Lower leg skin (tissue), 3 donors: ENCODE results near the gene ACTMAP.

ENCODE experiments used
- CTCF ChIP-seq, 3 donors: fragments of 450-650 bp; IDR thresholded peaks; one replicate each; pipeline ENCODE4 v1.5.1; 2016; ENCODE audit warnings: antibody characterized with exemption in 3 of 3, mild to moderate bottlenecking in 3 of 3, moderate library complexity in 2 of 3
- POLR2A ChIP-seq, 2 donors: fragments of 450-650 bp; IDR thresholded peaks; one replicate each; pipeline ENCODE4 v1.6.1; 2016 to 2017; ENCODE audit warnings: antibody characterized with exemption in 2 of 2, mild to moderate bottlenecking in 1 of 2, moderate library complexity in 1 of 2

GRCh38 chr19:40714441-40715299, 35.6 kb downstream of the ACTMAP start:
- TF ChIP-seq CTCF (IDR thresholded peaks at IDR 0.05) (no peak), POLR2A (IDR thresholded peaks at IDR 0.05) (no peak)
